Activated T-helper 9 cell treated with anti-CD3 and anti-CD28 coated beads, Interleukin-2, amount 50 U/mL, for 16 hours (primary cell): Measurements from ENCODE around the gene CCDC33.

Experiments used
- DNase-seq: peaks from one replicate; pipeline ENCODE4 v3.0.0-alpha.2; 2020; ENCODE audit warnings: low read depth

The CCDC33 gene

DNA sequence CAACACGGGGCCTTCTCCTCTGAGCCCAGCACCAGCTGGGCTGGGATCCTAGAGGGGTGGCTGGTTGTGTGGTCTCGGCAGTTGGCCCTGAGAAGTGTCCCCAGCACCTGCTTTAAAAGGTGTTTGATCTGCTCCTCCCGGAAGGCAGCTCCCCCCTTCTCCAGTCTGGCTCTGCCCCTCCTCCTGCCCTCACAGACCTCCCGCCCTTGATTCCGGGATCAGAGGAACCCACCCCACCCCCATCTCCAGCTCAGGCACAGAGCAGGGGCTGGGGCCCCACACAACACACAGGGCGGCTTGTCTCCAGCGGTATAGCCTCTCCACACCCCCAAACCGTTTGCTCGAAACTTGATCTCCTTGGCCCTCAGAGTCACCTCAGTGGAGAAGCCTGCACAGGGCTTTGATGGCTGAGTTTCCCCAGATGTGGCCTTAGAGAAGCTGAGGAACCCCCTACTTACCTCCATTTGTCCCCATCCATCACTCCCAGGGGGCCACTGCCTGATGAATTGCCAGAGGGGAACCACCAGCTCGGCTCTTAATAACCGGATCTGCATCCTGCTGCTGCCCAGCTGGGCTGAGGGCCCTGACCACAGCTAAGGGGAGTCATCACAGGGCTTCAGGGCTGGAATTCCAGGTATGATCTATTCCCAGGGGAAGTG lies 27.1 kb upstream of the CCDC33 start:
- no peak for DNase-seq

DNA sequence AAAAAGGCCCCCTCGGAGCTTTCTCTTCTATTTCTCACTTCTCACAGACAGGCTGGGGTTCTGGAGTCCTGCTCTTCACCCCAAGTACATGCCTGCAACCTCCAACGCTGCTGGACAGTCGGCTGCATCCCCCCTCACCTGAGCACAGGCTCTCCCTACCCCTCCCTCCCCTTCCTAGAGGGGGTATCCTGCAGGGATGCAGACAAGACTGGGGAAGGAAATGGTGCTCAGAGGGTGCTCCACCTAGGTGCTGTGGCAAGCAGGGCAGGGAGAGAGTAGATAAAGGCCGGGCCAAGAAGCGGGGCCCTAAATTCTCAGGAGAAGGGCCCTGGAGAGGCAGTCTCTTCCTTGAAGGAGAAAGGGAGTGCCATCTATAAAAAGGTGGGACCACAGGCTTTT lies 26.6 kb upstream of the CCDC33 start:
- no peak for DNase-seq

DNA sequence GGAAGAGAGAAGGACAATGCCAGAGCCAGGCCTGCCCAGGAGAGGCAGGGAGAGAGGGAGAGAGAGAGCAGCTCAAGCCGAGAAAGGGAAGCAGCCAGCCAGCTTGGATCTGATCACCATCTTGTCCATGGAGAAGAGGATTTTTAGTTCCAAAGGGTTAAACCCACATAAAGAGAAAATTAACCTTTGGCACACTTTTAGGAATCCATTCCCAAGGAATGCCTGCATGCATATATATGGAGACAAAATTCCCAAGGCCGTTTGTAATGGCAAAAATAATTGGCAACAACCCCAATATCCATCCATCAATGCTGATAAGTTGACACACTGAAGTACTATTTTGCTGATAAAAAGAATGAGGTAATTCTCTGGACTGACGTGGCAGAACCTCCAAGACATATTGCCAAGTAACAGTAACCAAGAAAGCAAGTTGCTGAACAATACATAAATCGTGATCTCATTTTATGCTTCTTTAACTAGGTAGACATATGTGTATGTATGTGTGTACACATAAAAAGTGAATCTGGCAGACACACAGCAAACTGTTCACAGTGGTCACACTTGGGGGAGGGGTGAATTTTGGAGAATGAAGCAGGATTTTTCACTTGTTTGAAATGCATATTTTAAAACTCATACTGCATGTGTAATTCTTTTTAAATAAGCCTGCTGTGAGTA lies 26.0 kb upstream of the CCDC33 start:
- no peak for DNase-seq

DNA sequence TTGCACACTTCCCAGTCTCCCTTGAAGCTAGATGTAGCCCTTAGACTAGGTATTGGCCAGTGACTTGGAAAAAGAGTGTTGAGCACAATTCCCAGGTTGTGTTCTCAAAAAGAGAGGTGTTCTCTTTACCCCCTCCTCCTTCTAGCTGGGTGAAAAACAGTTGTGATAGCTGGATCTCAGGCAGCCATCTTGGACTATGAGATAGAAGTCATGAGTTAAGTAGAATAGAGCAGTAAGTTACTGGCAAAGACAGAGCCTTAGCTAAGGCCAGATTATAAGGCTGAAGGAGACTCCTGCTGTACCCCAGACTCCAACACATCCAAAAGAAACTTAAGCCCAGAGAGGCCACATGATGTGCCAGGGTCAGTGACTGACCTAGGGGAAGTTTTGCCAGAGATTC lies 25.4 kb upstream of the CCDC33 start:
- DNase-seq: no peak

DNA sequence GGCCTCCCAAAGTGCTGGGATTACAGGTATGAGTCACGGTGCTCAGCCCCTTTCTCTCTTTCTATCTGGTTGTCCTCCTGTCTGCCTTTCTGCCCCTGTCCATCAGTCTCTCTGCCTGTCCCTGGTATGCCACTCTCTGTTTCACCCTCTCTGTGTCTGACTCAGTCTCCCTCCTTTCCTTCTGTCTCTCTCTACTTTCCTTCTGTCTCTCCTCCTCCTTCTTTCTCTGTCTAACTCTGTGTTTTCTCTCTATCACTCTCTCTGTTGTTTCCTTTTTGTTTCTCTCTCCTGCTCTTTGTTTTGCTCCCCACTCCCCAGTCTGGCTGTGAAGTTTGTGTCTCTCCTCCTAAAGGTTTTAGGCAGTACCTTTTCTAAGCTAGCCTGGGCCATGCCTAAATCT lies 24.5 kb upstream of the CCDC33 start:
- no peak for DNase-seq

DNA sequence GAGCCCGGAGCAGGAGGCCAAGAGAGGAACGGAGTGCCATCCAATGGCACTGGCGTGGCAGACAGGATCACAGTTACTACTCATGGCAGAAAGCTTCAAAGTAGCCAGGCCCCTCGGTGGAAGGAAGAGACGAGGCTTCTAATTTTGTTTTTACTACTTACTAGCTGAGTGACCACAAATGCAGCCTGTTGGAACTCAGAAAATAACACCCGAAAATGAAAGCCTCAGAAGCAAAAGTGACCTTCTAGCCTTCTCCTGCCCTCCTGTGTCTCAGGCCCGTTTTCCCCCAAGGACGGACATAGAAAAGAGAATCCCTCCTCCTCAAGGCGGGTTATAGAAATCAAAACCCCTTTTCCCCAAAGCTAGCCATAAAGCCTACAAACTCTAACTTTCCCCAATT lies 23.6 kb upstream of the CCDC33 start:
- DNase-seq: no peak

DNA sequence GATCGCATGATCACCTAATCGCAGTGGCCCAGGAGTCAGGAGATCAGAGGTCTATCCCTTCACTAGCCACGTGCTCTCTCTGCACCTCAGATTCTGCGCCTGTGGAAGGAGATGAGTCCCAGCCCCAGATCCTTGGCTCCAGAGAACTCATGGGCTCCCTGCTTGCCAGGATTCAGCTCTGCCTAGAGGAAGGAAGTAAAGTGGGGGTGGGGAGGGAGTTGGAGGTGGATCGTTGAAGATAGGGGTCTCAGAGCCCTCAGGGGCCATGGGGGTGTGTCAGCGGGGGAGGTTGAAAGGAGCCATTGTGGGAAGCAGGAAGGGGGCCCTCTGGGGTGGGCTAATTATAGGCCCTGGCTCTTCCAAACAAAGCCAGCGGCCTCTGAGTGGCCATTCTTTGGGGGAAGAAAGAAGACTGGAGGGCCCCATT lies 22.3 kb upstream of the CCDC33 start:
- DNase-seq: no peak

DNA sequence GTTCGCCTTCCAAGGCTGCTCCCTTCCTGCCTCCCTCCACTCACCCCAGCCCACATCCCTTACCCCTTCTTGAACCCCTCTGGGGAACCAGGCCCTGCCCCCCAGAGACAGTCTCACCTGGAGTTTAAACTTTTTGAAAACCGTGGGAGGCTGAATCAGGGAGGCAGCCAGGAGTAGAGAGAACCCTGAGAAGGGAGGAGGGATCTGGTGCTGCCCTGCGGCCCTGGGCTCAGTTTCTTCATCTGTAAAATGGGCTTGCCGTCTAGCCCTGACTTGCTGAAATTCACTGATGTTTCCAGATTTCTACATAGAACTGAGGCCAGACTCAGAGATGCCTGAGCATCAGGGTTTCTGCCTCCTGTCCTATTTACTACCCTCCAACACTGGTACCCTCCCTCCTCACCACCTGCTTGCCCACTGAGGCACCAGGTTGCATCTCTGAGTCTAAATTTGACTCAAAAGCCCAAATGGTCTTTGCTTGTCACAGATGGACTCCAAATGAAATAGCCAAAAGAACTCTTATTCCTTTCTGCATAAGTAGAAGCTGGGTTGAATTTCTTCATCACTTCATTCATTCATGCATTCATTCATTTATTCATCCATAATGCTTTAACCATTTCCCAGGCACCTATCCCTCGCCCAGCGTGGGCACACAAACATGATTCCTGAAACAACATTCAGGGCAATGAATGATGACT lies 21.7 kb upstream of the CCDC33 start:
- DNase-seq: no peak

DNA sequence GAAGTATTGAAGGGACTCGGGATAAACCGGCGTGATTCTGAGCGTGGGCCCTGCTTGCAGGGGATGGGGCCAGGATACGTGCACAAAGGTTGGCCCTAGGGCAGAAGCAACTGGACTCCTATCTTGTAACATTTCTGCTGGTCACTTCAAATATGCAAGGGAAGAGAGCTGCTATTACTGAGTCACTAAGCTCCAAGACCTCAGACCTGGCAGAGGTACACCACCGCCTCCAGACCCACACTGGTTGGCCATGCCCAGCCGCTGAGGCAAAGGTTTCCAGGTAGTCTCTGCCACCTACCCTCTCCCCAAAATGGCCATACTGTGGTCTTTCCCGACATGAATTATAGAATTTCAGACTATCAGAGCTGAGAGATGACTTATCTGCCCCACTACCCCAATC lies 20.2 kb upstream of the CCDC33 start:
- no peak for DNase-seq

DNA sequence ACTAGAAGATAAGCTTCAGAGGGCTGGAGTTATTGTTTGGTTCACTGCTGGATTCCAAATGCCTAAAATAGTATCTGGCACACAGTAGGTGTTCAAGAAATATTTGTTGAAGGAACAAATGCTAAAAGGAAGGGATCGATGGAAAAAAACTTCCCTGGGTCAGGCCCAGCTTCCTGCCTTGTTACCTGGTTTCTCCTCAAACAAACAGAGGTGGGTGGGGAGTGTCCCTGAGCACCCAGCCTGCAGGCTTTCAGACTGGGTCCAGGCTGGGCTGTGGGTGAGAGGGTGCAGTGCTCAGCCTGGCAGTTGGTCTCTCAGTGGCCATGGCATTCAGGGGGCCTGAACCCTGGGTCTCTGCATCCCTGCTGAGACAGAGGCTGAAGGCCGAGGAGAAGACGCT lies 19.2 kb upstream of the CCDC33 start:
- DNase-seq: no peak

DNA sequence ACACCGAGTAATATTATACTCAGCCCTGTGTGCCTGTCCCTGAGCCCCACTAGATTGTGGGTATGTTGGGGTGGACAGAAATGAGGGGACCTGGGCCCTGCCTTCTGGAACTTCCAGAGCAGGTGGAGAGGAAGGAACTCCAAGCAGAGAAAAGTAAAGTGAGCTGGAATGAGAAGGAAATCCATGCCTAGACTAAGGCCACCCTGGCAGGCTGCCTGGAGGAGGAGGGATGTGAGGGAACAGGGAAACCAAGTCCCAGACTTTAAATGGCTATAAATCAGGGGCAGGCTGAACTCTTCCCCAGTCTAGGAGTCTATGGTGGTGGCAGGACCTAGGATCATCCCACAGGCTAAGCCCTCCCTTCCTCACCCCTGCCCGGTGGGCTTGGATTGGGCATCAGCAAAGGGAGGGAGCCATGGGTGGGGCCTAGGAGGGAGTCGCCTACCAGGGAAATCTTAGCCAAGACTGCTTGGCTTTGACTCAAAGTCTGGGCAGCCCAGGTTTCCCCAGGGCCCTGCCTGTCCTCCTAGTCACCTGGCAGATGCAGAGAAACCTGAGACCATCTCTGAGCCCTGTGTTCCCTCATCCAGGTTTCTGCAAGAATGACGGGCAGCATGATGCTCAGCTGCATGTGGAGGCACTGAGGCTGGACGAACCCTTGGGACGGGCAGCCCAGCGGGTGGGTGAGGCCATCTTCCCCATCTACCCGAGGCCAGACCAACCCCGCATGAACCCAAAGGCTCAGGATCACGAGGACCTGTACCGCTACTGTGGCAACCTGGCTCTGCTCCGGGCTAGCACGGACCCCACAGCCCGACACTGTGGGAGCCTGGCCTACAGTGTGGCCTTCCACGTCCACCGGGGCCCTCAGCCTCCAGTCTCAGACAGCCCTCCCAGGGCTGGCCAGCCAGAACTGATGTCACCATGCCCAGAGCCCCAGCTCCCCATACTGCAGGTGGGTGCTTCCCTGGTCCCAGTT lies 17.9 kb upstream of the CCDC33 start:
- no peak for DNase-seq

DNA sequence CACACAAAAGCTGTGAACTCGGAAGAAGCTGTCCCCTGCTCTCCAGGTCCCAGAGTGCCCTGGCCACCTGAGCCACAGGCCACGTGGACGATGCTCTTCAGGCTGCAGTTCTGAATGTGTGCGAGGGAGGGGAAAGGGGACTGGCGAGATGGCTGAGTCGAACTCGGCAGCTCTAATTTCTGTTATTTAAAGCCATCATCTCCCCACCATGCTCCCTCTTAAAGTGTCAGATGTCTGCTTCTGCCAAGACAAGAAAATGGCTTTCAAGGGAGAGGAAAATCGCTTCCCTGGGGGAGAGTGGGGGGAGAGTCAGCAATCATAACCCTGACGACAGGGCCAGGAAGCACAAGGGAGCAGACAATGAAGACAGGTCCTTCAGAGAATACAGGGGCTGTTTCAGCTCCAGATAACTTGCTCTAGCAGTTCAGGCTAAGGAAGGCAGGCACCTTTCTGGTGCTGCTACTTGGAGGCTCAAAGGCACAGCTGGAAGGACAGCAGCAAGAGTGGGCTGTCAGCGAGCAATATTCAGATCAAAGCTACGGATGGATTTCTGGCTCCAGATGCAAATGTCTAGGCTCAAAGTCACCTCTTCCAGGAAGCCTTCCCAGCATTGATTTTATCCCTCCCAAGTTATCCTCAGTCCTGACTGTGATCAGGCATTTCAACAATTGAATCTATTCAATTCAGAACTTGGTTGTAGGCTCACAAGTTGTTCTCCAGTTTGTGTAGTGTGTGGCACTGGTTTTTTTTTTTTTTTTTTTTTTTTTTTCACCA lies 15.5 kb upstream of the CCDC33 start:
- DNase-seq: no peak

DNA sequence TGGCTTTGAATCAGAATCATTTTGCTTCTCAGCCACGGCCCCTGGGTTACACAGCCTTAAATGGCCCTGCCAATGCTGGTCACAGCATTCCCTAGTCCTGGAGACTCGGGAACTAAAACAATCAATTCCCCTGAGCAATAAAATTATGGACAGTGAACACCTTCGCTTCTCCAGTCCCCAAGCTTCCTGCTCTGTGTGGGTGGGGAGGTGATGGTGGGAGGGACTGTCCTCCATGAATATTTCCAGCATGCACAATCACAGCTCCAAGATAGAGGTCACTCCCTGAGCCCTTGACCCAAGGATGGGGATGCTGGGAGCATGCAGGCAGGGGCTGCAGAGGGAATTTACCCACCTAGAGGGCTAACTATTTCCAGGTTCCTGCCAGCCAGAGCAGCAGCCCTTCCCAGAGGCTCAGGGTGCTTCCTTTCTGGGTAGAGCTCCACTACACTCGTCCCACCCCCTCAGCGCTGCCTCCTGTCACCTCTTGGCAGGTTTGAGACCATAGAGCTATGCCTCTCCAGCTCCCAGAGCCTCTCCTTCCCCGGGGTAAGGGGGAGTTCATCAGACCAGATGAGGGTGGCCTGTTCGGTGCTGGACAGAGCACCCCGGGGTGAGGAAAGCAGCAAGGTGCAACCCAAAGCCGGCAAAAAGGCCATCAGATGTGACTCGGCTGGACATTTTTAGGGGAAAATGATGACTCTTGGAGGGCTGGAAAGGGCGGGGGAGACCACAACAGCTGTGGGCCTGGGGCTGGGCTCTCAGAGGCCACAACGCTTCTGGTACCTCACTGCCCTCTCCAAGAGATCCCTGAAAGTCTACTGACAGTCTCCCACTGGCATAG lies 14.5 kb upstream of the CCDC33 start:
- DNase-seq: no peak

DNA sequence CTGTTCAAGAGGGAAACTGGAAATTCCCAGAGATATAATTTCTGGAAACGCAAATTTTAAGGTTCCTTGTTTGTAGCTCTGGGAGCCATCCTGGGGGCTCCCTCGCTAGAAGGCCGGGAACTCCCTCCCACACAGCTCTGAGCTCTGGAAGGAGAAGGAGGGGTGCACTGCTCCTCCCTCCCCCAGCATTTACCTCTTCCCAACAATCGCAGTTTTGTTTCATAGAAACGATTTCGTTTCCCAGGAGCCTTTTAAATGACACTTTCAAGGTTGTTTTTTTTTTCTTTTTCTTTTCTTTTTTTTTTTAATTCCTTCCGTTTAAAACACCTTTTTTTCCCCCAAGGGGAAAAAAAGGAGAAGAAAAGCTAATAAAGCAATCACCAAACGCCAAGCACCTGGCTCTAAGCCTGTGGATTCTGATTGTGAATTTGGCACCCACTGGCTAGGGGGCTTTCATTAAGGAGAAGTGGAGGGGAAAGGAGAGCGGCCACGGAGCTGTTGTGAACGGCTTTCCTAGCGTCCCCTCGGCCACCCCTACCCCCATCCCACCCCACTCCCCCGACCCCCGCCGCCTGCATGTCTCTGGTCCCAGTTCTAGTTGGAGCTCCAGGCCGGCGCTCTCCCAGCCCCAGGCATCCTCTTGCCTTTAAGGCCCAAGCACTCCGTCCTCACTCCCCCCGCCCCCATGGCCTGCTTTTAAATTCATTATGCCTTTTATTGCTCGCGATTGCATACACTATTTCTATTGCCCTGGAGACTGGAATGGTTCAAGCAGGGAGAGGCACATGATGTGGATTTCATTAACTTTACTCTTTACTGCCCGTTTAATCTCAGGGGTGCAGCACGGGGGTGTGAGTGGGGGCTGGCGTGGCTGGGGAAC lies 13.6 kb upstream of the CCDC33 start:
- no peak for DNase-seq

DNA sequence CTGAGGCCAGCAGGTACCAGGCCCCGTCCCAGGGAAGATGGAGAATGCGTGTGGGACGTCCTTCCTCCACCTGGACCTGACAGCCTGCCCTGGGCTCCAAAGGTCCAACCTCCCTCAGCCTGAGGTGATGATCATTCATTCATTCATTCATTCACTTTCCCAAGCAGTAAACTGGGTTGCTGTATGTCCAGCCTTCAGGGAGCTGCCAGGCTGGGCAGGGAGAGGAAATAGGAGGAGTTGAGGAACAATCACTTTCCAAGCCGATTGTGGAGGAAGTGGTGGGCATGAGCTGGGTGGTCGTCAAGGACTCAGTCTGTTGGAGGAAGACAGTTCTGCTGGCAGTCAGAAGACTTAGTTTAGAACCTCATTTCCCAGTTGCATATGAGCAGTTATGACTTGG lies 10.2 kb upstream of the CCDC33 start:
- no peak for DNase-seq

DNA sequence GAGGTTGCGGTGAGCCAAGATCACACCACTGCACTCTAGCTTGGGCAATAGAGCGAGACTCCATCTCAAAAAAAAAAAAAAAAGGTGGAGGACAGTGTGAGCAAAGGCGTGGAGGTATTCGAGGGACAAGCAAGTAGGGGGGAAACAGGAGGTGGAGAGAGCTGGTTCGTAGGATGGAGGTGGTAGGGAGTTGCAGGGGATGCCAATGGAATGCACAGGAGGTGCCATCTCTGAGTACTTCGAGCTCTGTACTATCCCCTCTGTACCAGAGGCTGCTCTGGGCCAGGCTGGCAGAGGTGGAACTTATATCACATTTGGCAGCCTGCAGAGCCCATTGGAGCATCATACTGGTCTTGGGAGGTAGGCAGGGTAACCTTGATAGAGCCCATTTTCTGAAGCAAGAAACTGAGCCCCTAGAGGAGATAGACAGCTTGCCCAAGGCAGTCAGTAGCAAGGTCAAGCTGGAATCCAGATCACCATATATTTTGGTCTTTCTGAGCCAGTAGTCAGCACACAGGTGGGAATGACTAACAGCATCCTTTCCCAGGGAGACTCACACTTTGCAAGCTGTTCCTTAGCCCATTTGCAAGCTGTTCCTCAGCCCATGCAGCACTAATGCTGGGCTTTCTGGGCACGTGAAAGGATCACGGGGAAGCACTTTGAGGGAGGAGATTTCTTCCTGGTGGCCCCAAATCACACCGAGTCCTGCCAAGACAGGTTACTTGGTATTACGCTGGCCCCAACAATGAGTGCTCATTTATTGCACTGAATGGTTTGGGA lies 9.2 kb upstream of the CCDC33 start:
- DNase-seq: no peak

DNA sequence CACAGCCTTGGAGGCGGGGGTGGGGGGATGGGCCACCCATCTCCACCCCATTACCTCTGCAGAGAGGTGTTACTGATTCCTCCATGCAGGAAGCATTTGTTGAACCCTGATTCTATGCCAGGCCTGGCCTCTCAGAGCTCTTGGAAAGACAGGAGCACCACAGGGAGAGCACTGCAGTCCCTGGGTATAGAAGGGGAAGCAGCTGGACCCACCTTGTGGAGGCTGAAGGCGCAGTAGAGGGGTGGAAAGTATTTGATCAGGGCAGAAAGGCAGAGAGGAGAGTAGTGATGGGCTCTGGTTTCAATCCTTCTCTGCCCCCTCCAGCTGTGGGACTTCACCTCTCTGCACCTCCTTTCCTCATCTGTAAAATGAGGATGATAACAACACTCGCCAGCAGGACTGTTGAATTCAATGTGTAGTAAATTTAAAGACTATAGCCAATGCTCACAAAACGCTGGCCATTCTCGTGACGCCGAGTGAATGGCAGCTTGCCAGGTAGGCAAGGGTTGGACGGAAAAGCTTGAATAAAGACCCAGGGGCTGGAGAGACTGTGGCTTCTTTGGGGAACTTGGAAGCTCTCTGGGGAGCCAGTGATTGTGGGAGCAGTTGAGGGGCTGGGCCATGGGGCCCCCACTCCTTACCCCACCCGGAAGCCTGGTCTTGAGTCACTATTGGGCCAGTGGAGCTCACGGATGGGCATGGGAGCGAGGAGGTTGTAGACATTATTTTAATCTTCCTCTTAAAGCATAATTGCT lies 8.0 kb upstream of the CCDC33 start:
- no peak for DNase-seq

DNA sequence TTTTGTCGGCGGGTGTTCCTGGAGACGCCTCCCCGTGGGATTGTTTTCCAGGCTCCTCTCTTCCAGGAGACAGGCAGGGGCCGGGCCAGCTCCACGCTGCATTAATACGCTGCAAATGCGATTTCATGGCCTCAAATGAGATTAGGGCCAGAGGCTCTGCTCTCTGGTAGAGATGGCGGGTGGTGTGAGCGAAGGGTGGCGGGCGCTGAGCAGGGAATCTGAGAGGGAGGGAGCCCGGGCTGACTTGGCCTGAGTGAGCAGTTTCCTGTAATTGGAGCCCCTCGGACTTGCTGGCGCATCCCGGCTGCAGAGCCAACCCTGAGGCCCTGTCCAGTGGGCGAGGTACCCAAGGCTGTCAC lies 7.4 kb upstream of the CCDC33 start:
- DNase-seq: no peak
